ENCODE data around the gene ZNF680.

Gene ZNF680

DNA sequence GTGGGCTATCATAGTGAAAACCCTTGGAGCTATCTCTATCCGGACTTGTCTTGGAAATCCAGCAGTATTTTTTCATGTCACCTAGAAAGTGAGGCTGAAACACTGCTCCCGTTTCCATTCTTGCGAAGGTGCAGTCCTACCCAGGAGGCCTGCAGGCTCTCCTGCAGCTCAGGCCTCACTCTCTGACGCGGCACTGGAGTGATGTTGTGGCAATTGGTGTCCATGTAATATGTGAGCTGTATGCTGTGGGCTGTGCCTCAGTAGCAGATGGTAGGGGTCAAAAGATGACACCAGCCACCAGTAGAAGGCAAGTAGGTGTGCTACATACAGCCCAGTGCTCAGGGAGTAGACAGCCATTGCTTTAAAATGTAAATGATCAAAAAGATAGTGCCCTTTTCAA is 28.1 kb upstream of the ZNF680 start:
- no peak for TF ChIP-seq EZH2 (IDR thresholded peaks at IDR 0.05; ENCODE audit: borderline replicate concordance, low read length)
- TF ChIP-seq, protein P1, sequence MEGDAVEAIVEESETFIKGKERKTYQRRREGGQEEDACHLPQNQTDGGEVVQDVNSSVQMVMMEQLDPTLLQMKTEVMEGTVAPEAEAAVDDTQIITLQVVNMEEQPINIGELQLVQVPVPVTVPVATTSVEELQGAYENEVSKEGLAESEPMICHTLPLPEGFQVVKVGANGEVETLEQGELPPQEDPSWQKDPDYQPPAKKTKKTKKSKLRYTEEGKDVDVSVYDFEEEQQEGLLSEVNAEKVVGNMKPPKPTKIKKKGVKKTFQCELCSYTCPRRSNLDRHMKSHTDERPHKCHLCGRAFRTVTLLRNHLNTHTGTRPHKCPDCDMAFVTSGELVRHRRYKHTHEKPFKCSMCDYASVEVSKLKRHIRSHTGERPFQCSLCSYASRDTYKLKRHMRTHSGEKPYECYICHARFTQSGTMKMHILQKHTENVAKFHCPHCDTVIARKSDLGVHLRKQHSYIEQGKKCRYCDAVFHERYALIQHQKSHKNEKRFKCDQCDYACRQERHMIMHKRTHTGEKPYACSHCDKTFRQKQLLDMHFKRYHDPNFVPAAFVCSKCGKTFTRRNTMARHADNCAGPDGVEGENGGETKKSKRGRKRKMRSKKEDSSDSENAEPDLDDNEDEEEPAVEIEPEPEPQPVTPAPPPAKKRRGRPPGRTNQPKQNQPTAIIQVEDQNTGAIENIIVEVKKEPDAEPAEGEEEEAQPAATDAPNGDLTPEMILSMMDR (IDR thresholded peaks at IDR 0.05; ENCODE audit: low read length), result no peak
- Histone ChIP-seq H3K4me3 (ENCODE audit: low read depth, low read length, poor library complexity, severe bottlenecking) (no peak overlapping the region), H3K27ac (ENCODE audit: low read depth, low read length, poor library complexity, severe bottlenecking) (no peak overlapping the region), H3K9me2 (ENCODE audit: low read depth, low read length) (no peaks in the 10 kb centered on the region), H3F3A (ENCODE audit: insufficient read depth, low read length) (no peaks in the 10 kb centered on the region), H2AFZ (ENCODE audit: low read length) (no peak overlapping the region), H3K36me3 (ENCODE audit: insufficient read depth, low read length) (no peaks in the 10 kb centered on the region), H3K4me1 (ENCODE audit: insufficient read depth, low read length, severe bottlenecking) (no peaks in the 10 kb centered on the region), H3K27me3 (ENCODE audit: insufficient read depth, low read length) (no peaks in the 10 kb centered on the region), H4K20me1 (ENCODE audit: insufficient read depth, low read length) (no peaks in the 10 kb centered on the region), H3K9ac (ENCODE audit: low read length) (no peak overlapping the region), H3K79me2 (ENCODE audit: insufficient read depth, low read length) (no peaks in the 10 kb centered on the region), H3K9me3 (ENCODE audit: low read length) (peaks cover 12% of the 10 kb centered on the region; the same call in 1 of the 2 replicates), H3K4me2 (ENCODE audit: low read length) (no peak overlapping the region)

DNA sequence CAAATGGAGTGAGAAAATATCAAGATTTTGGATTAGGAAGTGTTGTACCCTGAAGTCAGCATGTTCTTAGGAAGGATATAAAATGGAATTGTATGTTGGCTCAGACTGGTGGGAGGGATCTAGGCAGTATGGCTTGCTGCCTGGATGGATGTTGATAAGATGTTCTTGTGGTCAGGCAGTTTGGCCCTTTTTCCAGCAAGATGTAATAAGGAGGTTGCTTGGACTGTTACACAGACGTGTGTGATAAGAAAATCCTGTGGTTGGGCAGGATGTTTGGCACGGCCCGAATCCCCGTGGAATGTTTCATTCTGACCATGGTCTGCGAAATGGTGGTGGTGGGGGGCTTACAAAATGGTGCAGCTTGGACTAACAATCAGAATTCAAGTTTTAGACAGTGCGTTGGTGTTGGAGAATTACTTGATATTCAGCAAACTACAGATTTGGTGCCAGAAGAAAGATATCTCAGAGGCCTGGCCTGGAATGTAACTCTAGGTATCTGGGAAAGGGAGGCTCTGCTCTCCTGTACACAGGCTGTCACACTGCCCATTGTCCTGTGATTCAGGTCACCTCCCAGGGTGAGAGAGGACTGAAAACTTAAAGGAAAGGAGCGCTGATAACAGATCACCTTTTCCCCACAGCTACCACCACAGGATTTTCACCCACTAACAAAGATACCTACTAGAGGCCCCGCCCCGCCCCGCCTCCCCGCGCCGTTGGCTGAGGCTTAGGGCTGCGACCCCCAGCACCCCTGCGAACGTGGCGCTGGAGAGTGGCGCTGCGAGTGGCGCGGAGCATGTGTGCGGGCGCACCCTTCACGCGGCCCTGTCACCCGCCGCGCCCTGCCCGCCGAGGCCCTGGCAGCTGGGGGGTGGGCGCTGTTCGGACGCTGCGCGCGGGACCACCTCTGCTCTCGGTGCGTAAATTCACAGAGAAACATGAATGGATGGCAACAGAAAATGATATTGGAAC is 19.3 kb upstream of the ZNF680 start:
- no peaks in the 10 kb centered on the region for H3K4me1 ChIP-seq (ENCODE audit: insufficient read depth, low read length, severe bottlenecking)
- H3K4me3 ChIP-seq (ENCODE audit: low read depth, low read length, poor library complexity, severe bottlenecking), result no peak overlapping the region
- no peaks in the 10 kb centered on the region for H3K36me3 ChIP-seq (ENCODE audit: insufficient read depth, low read length)
- H3K27ac ChIP-seq (ENCODE audit: low read depth, low read length, poor library complexity, severe bottlenecking), result no peak overlapping the region
- H4K20me1 ChIP-seq (ENCODE audit: insufficient read depth, low read length), result no peaks in the 10 kb centered on the region
- no peak overlapping the region for H2AFZ ChIP-seq (ENCODE audit: low read length)
- TF ChIP-seq, protein P1 (IDR thresholded peaks at IDR 0.05; ENCODE audit: low read length), result no peak
- TF ChIP-seq EZH2 (IDR thresholded peaks at IDR 0.05; ENCODE audit: borderline replicate concordance, low read length), result no peak
- H3F3A ChIP-seq (ENCODE audit: insufficient read depth, low read length), result no peaks in the 10 kb centered on the region
- H3K9me2 ChIP-seq (ENCODE audit: low read depth, low read length), result no peaks in the 10 kb centered on the region
- no peaks in the 10 kb centered on the region for H3K27me3 ChIP-seq (ENCODE audit: insufficient read depth, low read length)
- H3K4me2 ChIP-seq (ENCODE audit: low read length), result no peak overlapping the region
- no peak overlapping the region for H3K9ac ChIP-seq (ENCODE audit: low read length)
- H3K79me2 ChIP-seq (ENCODE audit: insufficient read depth, low read length), result no peaks in the 10 kb centered on the region
- peaks cover 2% of the 10 kb centered on the region; the same call in 1 of the 2 replicates for H3K9me3 ChIP-seq (ENCODE audit: low read length)

DNA sequence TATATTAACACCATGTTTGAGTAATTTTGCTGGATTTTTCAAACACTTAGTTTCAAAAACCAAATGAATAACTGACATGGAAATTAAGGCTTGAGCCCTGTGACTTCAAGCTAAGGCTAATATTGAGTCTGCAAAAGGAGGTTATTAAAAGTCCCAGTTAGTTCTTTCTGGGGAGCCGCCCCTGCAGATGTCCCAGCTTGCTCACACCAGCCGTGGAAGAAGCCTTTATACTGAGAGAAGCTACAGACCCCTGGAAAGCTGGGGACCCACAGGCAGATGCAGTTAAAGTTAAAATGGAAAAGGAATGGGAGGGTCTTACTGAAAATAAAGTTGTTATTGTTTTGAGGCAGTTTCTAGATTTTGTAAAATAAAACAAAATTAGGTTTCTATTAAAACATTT is 18.5 kb upstream of the ZNF680 start:
- no peak overlapping the region for H3K27ac ChIP-seq (ENCODE audit: low read depth, low read length, poor library complexity, severe bottlenecking)
- no peaks in the 10 kb centered on the region for H3K79me2 ChIP-seq (ENCODE audit: insufficient read depth, low read length)
- H3K9me2 ChIP-seq (ENCODE audit: low read depth, low read length), result no peaks in the 10 kb centered on the region
- H3F3A ChIP-seq (ENCODE audit: insufficient read depth, low read length), result no peaks in the 10 kb centered on the region
- no peaks in the 10 kb centered on the region for H4K20me1 ChIP-seq (ENCODE audit: insufficient read depth, low read length)
- H3K27me3 ChIP-seq (ENCODE audit: insufficient read depth, low read length), result no peaks in the 10 kb centered on the region
- no peaks in the 10 kb centered on the region for H3K36me3 ChIP-seq (ENCODE audit: insufficient read depth, low read length)
- H3K4me2 ChIP-seq (ENCODE audit: low read length), result no peak overlapping the region
- no peak overlapping the region for H3K9ac ChIP-seq (ENCODE audit: low read length)
- TF ChIP-seq EZH2 (IDR thresholded peaks at IDR 0.05; ENCODE audit: borderline replicate concordance, low read length), result no peak
- TF ChIP-seq, protein P1 (IDR thresholded peaks at IDR 0.05; ENCODE audit: low read length), result no peak
- no peak overlapping the region for H2AFZ ChIP-seq (ENCODE audit: low read length)
- no peaks in the 10 kb centered on the region for H3K4me1 ChIP-seq (ENCODE audit: insufficient read depth, low read length, severe bottlenecking)
- no peak overlapping the region for H3K4me3 ChIP-seq (ENCODE audit: low read depth, low read length, poor library complexity, severe bottlenecking)
- H3K9me3 ChIP-seq (ENCODE audit: low read length), result no peaks in the 10 kb centered on the region

Data from OCI-LY1 (cell line).